Colonic mucosa (tissue), 4 donors: Measurements from ENCODE around the gene ARSJ. TPM values are rescaled to one million over a fixed set of nuclear protein-coding genes. Genes with fewer than 3 reads are reported as not detected.
A peak's percentile ranks its signal among the peaks of the same experiment; 100 is the strongest.
"Not testable (repeated sequence)": the region's sequence is repeated elsewhere in the genome, so short reads cannot be mapped to it uniquely, and the experiment has no call there.

ENCODE experiments used
- DNase-seq: peaks from one replicate; pipeline ENCODE4 v3.0.0-alpha.2; 2020
- H3K27ac ChIP-seq: fragments of 200-600 bp; one replicate; pipeline ENCODE4 v1.8.0; 2021
- H3K27me3 ChIP-seq: fragments of 200-600 bp; one replicate; pipeline ENCODE4 v1.8.0; 2021
- H3K36me3 ChIP-seq: fragments of 200-600 bp; one replicate; pipeline ENCODE4 v1.8.0; 2021
- H3K4me1 ChIP-seq: fragments of 200-600 bp; one replicate; pipeline ENCODE4 v1.8.0; 2021; ENCODE audit warnings: mild to moderate bottlenecking
- H3K4me3 ChIP-seq: fragments of 200-600 bp; one replicate; pipeline ENCODE4 v1.8.0; 2021
- H3K9ac ChIP-seq, 2 donors: one replicate each; pipeline ENCODE4 v1.7.0; 2013; ENCODE audit warnings: control low read depth in 2 of 2, low read depth in 2 of 2, low read length in 2 of 2
- H3K9me3 ChIP-seq: fragments of 200-600 bp; one replicate; pipeline ENCODE4 v1.8.0; 2021
- CTCF ChIP-seq: fragments of 200-600 bp; IDR thresholded peaks from one replicate; pipeline ENCODE4 v1.8.0; 2022; ENCODE audit warnings: antibody characterized with exemption, mild to moderate bottlenecking
- intact Hi-C: fragments of 100-400 bp; cut with DNase I; formaldehyde crosslinking; loops from one replicate; pipeline ENCODE4 v1.14.1; 2022
- total RNA-seq, 2 donors: library from RNA; stranded (reverse); fragmentation: NEBNext Ultra II Directional in 1 of 2; extraction: Animal tissue kit (Norgen Biotek cat#: 25700) in 1 of 2; gene quantifications; one replicate each; pipeline ENCODE4 v1.2.1, GENCODE V29; 2021
- donor health status: healthy.
- donor health status: DM: no; HTN: no; CAD: no.
- donor health status: DM: no; HTN: no; CAD: no.

The ARSJ gene
- total RNA-seq, 2 donors from 2014 or later = 4.7 to 8.4 TPM

- Histone ChIP-seq H3K9me3 (no peaks in the 10 kb centered on the region), H3K27me3 (no peaks in the 10 kb centered on the region), H3K4me1 (no peaks in the 10 kb centered on the region), H3K36me3 (no peaks in the 10 kb centered on the region), H3K27ac (no peak overlapping the region), H3K4me3 (no peak overlapping the region), H3K9ac (no peak overlapping the region)
- TF ChIP-seq CTCF = no peak
- intact Hi-C loops = no loop called here
- DNase-seq = no peak
Observed at GRCh38 chr4:114012749-114013148, 33.3 kb upstream of the ARSJ start.

DNA sequence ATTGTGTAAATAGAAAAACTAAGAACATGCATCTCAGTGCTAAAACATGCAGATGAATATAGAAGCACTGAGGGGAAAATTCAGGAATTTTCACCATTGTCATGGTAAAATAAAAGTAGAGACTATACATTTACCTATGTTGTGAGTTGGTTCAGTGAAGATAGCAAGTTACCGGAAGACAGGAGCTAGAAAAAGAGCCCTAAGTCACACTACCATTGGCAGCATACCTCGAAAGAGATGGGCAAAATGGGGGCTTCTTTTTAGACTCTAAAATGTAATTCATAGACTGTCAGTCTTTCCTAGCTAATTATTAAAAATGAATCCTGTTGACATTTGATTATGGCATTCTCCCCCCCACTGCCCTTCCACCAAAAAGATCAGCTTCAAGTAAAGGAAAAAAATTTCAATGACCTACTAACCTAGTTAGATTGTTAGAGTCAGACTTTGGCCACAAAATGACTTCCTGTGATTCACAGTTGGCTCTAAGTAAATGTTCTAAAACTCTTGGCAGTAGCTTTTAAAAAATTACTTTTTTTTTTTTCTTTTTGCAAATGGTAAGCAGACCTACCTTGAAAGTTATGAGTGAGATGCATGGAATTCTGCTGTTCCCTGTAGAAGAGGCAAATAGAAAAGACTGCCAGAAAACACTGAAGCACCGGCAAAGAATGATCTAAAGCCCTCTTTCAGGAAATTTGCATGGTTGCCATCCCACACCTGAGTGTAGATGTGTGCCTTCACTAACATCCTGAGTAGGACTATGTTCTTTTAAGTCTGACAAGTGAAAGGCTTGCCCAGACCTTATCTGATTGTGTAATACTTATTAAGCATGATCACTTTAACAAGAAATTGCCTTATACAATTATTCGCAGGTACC, 26.4 kb upstream of the ARSJ start:
- Histone ChIP-seq H3K36me3 (no peaks in the 10 kb centered on the region), H3K9ac (no peak overlapping the region), H3K27me3 (no peaks in the 10 kb centered on the region), H3K27ac (no peak overlapping the region), H3K4me3 (no peak overlapping the region), H3K9me3 (no peaks in the 10 kb centered on the region), H3K4me1 (no peaks in the 10 kb centered on the region)
- no peak for TF ChIP-seq CTCF
- intact Hi-C loops = no loop called here
- no peak for DNase-seq

- H3K4me3 ChIP-seq, H3K27ac ChIP-seq, DNase-seq, H3K4me1 ChIP-seq, intact Hi-C loops, H3K36me3 ChIP-seq, H3K9ac ChIP-seq, H3K9me3 ChIP-seq, H3K27me3 ChIP-seq: not testable (repeated sequence)
Observed at GRCh38 chr4:114004483-114005226, 25.2 kb upstream of the ARSJ start.

DNA sequence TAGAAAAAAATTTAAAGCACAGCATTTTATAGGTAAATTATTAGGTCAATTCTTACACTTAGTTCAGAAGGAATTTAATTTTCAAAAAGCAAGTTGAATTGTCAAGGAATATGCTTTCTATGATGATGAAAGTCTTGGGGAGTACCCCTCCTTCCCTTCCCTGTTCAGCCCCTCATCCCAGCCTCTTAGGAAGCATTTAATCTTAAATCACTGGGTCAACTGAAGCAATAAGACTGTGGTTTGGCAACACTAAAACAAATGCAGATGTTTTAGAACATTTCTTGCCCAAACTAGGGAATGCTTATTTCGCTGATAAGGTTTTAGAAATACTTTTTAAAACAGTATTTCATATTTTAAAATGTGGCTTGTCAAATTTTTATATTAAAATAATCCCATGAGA, 19.1 kb upstream of the ARSJ start:
- intact Hi-C loops = no loop called here

DNA sequence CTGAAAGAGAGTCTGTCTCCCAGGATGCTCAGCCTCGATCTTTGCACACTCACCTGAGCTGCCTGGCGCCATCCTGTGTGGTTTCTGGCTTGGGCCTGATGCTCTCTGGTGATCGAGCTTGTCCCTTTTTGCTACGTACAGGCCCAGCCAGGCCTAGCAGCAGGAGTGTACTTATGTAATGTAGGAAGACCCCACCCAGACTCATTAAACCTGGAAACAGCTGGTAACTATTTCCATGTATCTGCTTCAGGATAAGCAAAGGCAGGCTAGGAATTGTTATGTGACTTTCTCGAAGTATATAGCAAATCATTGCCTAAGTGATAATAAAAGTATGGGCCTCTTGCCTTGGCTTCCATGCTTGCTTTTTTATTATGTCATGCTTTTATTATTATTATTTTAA, 18.6 kb upstream of the ARSJ start:
- H3K9me3 ChIP-seq = no peaks in the 10 kb centered on the region
- TF ChIP-seq CTCF = no peak
- H3K36me3 ChIP-seq = no peaks in the 10 kb centered on the region
- no peaks in the 10 kb centered on the region for H3K27me3 ChIP-seq
- peaks cover 6% of the 10 kb centered on the region for H3K4me1 ChIP-seq
- no peak overlapping the region for H3K4me3 ChIP-seq
- no peak overlapping the region for H3K9ac ChIP-seq
- DNase-seq = peak; percentile 33
- intact Hi-C loops = no loop called here
- H3K27ac ChIP-seq = no peak overlapping the region

More for the DNA sequence above, 19.1 kb upstream of the ARSJ start:
- H3K9ac ChIP-seq = no peak overlapping the region
- no peaks in the 10 kb centered on the region for H3K9me3 ChIP-seq
- no peaks in the 10 kb centered on the region for H3K36me3 ChIP-seq
- no peak for DNase-seq
- TF ChIP-seq CTCF = no peak
- no peaks in the 10 kb centered on the region for H3K27me3 ChIP-seq
- H3K27ac ChIP-seq = no peak overlapping the region
- H3K4me3 ChIP-seq = no peak overlapping the region
- H3K4me1 ChIP-seq = peaks cover 6% of the 10 kb centered on the region

DNA sequence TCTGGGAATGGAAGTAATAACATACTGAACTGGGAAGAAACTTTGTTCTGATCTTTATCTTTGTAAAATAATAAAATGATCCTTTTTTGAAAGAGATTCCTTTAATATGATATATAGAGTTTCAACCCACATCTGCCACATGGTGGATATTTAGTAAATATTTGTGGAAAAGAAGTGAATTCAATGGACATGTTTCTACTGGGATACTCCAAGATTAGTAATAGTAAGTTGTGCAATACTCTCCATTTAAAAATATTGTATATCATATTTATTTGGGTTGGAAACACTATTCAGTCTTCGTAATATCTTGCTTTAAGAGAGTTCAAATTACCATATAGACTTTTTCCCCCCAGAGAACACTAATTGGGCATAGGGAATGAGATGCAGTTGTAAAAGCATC, 17.8 kb upstream of the ARSJ start:
- Histone ChIP-seq H3K9ac (no peak overlapping the region), H3K27me3 (no peaks in the 10 kb centered on the region), H3K9me3 (no peaks in the 10 kb centered on the region), H3K27ac (no peak overlapping the region), H3K36me3 (no peaks in the 10 kb centered on the region), H3K4me3 (no peak overlapping the region), H3K4me1 (peaks cover 6% of the 10 kb centered on the region)
- DNase-seq = no peak
- intact Hi-C loops = no loop called here
- no peak for TF ChIP-seq CTCF
